ENCODE data around the gene CFAP20DC.
"Not testable (repeated sequence)": the region's sequence is repeated elsewhere in the genome, so short reads cannot be mapped to it uniquely, and the experiment has no call there.

Gene CFAP20DC

GRCh38 chr3:59069838-59070237, 20.0 kb upstream of the CFAP20DC start:
- H3K27me3 ChIP-seq (ENCODE audit: low read depth, low read length): no peaks in the 10 kb centered on the region
- no peak overlapping the region for H3K27ac ChIP-seq (ENCODE audit: low read length)
- no peaks in the 10 kb centered on the region for H3K36me3 ChIP-seq (ENCODE audit: control insufficient read depth in 1 of 2, insufficient read depth in 2 of 2, low read length in 2 of 2)
- no peak overlapping the region for H3K4me3 ChIP-seq (ENCODE audit: low read depth in 1 of 2, low read length in 2 of 2)
- no peaks in the 10 kb centered on the region for H3K4me1 ChIP-seq (ENCODE audit: control insufficient read depth in 1 of 2, insufficient read depth in 2 of 2, low read length in 2 of 2)
- H3K9me3 ChIP-seq (ENCODE audit: control insufficient read depth in 1 of 2, low read length in 2 of 2): no peaks in the 10 kb centered on the region

DNA sequence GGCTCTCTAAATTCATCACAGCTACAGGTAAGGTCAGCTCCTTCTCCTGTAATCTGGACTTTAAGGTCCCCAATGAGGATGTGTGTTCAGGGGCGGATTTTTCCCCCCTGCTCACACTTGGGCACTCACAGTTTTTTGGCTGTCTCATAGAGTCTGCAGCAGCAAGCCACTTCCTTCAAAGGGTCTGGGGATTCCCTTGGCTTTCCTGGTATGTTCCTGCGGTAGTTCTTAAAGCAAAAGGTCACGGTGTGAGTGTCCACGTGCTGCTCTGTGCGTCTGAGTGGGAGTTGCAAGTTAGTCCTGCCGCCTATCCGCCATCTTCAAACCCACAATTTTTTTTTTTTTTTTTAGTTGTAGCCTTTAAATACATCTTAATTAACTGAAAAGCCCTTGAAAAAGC, 15.4 kb upstream of the CFAP20DC start:
- no peaks in the 10 kb centered on the region for H3K36me3 ChIP-seq (ENCODE audit: control insufficient read depth in 1 of 2, insufficient read depth in 2 of 2, low read length in 2 of 2)
- H3K4me1 ChIP-seq (ENCODE audit: control insufficient read depth in 1 of 2, insufficient read depth in 2 of 2, low read length in 2 of 2): no peaks in the 10 kb centered on the region
- no peaks in the 10 kb centered on the region for H3K27me3 ChIP-seq (ENCODE audit: low read depth, low read length)
- peaks cover 0 to 2% of the 10 kb centered on the region in 2 donors for H3K9me3 ChIP-seq (ENCODE audit: control insufficient read depth in 1 of 2, low read length in 2 of 2)
- H3K4me3 ChIP-seq (ENCODE audit: low read depth in 1 of 2, low read length in 2 of 2): no peak overlapping the region
- H3K27ac ChIP-seq (ENCODE audit: low read length): no peak overlapping the region

GRCh38 chr3:59064728-59065127, 14.9 kb upstream of the CFAP20DC start:
- no peaks in the 10 kb centered on the region for H3K27me3 ChIP-seq (ENCODE audit: low read depth, low read length)
- H3K4me1 ChIP-seq (ENCODE audit: control insufficient read depth in 1 of 2, insufficient read depth in 2 of 2, low read length in 2 of 2): no peaks in the 10 kb centered on the region
- H3K4me3 ChIP-seq (ENCODE audit: low read depth in 1 of 2, low read length in 2 of 2): no peak overlapping the region
- peaks cover 0 to 2% of the 10 kb centered on the region in 2 donors for H3K9me3 ChIP-seq (ENCODE audit: control insufficient read depth in 1 of 2, low read length in 2 of 2)
- no peak overlapping the region for H3K27ac ChIP-seq (ENCODE audit: low read length)
- no peaks in the 10 kb centered on the region for H3K36me3 ChIP-seq (ENCODE audit: control insufficient read depth in 1 of 2, insufficient read depth in 2 of 2, low read length in 2 of 2)

DNA sequence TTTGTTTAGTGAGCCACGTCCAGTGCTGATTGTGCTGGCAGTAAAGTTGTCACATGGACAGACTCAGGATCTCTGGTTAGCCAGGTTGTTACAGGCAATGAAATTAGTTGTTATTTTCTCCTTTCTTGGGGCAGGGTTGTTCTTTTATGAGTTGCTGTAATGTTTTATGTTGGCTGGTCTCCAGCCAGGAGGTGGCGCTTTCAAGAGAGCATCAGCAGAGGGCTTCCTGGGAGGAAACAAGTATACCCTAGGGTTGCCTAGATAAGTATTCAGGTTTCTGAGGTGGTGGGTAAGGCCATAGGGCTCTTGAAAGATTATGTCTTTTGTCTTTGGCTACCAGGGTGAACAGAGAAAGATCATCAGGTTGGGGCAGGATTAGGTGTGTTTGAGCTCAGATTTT, 14.5 kb upstream of the CFAP20DC start:
- no peaks in the 10 kb centered on the region for H3K4me1 ChIP-seq (ENCODE audit: control insufficient read depth in 1 of 2, insufficient read depth in 2 of 2, low read length in 2 of 2)
- no peaks in the 10 kb centered on the region for H3K27me3 ChIP-seq (ENCODE audit: low read depth, low read length)
- H3K4me3 ChIP-seq (ENCODE audit: low read depth in 1 of 2, low read length in 2 of 2): no peak overlapping the region
- no peaks in the 10 kb centered on the region for H3K36me3 ChIP-seq (ENCODE audit: control insufficient read depth in 1 of 2, insufficient read depth in 2 of 2, low read length in 2 of 2)
- no peak overlapping the region for H3K27ac ChIP-seq (ENCODE audit: low read length)
- H3K9me3 ChIP-seq (ENCODE audit: control insufficient read depth in 1 of 2, low read length in 2 of 2): peaks cover 0 to 2% of the 10 kb centered on the region in 2 donors

- Histone ChIP-seq H3K4me3 (ENCODE audit: low read depth in 1 of 2, low read length in 2 of 2) (no peak overlapping the region), H3K4me1 (ENCODE audit: control insufficient read depth in 1 of 2, insufficient read depth in 2 of 2, low read length in 2 of 2) (no peaks in the 10 kb centered on the region), H3K9me3 (ENCODE audit: control insufficient read depth in 1 of 2, low read length in 2 of 2) (no peaks in the 10 kb centered on the region), H3K36me3 (ENCODE audit: control insufficient read depth in 1 of 2, insufficient read depth in 2 of 2, low read length in 2 of 2) (no peaks in the 10 kb centered on the region), H3K27me3 (ENCODE audit: low read depth, low read length) (no peaks in the 10 kb centered on the region), H3K27ac (ENCODE audit: low read length) (no peak overlapping the region)
Measured at GRCh38 chr3:59056706-59057105, 6.9 kb upstream of the CFAP20DC start.

DNA sequence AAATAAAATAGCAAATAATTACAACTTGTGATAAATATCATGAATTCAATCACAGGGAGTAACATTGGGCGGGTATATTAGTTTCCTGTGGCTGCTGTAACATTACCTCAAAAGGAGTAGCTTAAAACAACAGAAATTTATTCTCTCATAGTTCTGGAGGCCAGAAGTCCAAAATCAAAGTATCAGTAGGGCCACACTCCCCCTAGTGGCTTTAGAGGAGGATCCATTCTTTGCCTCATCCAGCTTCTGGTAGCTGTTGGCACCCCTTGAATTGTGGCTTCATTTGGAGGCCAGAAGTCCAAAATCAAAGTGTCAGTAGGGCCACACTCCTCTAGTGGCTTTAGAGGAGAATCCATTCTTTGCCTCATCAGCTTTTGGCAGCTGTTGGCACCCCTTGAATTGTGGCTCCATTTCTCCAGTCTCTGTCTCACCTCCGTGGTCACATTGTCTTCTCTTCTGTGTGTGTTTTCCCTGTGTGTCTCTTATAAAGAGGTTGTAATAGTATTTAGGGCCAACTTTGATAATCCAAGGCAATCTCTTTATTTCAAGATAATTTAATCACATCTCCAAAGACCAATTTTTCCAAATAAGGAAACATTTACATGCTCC, 3.1 kb upstream of the CFAP20DC start:
- no peak overlapping the region for H3K27ac ChIP-seq (ENCODE audit: low read length)

DNA sequence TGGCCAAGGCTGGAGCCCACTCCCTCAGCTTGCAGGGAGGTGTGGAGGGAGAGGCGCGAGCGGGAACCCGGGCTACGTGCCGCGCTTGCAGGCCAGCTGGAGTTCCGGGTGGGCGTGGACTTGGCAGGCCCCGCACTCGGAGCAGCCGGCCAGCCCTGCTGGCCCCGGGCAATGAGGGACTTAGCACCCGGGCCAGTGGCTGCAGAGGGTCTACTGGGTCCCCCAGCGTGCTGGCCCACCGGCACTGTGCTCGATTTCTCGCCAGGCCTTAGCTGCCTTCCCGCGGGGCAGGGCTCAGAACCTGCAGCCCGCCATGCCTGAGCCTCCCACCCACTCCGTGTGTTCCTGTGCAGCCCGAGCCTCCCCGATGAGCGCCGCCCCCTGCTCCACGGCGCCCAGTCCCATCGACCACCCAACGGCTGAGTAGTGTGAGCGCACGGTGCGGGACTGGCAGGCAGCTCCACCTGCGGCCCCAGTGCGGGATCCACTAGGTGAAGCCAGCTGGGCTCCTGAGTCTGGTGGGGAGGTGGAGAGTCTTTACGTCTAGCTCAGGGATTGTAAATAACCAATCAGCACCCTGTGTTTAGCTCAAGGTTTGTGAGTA, 1.1 kb upstream of the CFAP20DC start:
- not testable (repeated sequence) for H3K36me3 ChIP-seq (ENCODE audit: control insufficient read depth in 1 of 2, insufficient read depth in 2 of 2, low read length in 2 of 2); H3K4me1 ChIP-seq (ENCODE audit: control insufficient read depth in 1 of 2, insufficient read depth in 2 of 2, low read length in 2 of 2); H3K27ac ChIP-seq (ENCODE audit: low read length); H3K27me3 ChIP-seq (ENCODE audit: low read depth, low read length); H3K4me3 ChIP-seq (ENCODE audit: low read depth in 1 of 2, low read length in 2 of 2); H3K9me3 ChIP-seq (ENCODE audit: control insufficient read depth in 1 of 2, low read length in 2 of 2)

More for the DNA sequence above, 3.1 kb upstream of the CFAP20DC start:
- no peaks in the 10 kb centered on the region for H3K9me3 ChIP-seq (ENCODE audit: control insufficient read depth in 1 of 2, low read length in 2 of 2)
- H3K4me1 ChIP-seq (ENCODE audit: control insufficient read depth in 1 of 2, insufficient read depth in 2 of 2, low read length in 2 of 2): peaks cover 0 to 6% of the 10 kb centered on the region in 2 donors
- H3K4me3 ChIP-seq (ENCODE audit: low read depth in 1 of 2, low read length in 2 of 2): no peak overlapping the region
- H3K27me3 ChIP-seq (ENCODE audit: low read depth, low read length): no peaks in the 10 kb centered on the region
- no peaks in the 10 kb centered on the region for H3K36me3 ChIP-seq (ENCODE audit: control insufficient read depth in 1 of 2, insufficient read depth in 2 of 2, low read length in 2 of 2)

DNA sequence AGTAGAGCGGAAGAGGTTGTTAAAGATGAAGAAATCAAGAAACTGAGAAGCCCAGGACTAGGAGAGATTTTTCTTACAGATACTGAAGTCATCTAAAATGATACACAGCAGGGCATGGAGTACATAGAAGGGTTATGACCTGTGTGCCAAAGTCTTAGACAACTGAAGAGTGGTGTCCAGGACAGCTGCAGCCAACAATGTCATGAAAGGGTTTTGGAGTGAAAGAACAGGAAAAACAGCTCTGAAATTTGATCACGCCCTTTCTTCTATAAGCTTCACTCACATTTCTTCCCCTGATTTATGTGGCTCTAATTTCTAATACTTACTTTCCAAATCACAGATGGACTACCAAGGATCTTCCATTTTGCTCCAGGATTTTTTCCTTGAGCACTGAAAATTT, 3.0 kb downstream of the CFAP20DC start:
- Histone ChIP-seq H3K27ac (ENCODE audit: low read length) (no peak overlapping the region), H3K4me3 (ENCODE audit: low read depth in 1 of 2, low read length in 2 of 2) (no peak overlapping the region), H3K36me3 (ENCODE audit: control insufficient read depth in 1 of 2, insufficient read depth in 2 of 2, low read length in 2 of 2) (no peaks in the 10 kb centered on the region), H3K4me1 (ENCODE audit: control insufficient read depth in 1 of 2, insufficient read depth in 2 of 2, low read length in 2 of 2) (peaks cover 0 to 6% of the 10 kb centered on the region in 2 donors), H3K9me3 (ENCODE audit: control insufficient read depth in 1 of 2, low read length in 2 of 2) (no peaks in the 10 kb centered on the region), H3K27me3 (ENCODE audit: low read depth, low read length) (no peaks in the 10 kb centered on the region)

GRCh38 chr3:59043391-59043790, 6.4 kb downstream of the CFAP20DC start:
- Histone ChIP-seq H3K9me3 (ENCODE audit: control insufficient read depth in 1 of 2, low read length in 2 of 2) (no peaks in the 10 kb centered on the region), H3K27me3 (ENCODE audit: low read depth, low read length) (no peaks in the 10 kb centered on the region), H3K4me3 (ENCODE audit: low read depth in 1 of 2, low read length in 2 of 2) (no peak overlapping the region), H3K27ac (ENCODE audit: low read length) (no peak overlapping the region), H3K36me3 (ENCODE audit: control insufficient read depth in 1 of 2, insufficient read depth in 2 of 2, low read length in 2 of 2) (no peaks in the 10 kb centered on the region), H3K4me1 (ENCODE audit: control insufficient read depth in 1 of 2, insufficient read depth in 2 of 2, low read length in 2 of 2) (no peaks in the 10 kb centered on the region)

DNA sequence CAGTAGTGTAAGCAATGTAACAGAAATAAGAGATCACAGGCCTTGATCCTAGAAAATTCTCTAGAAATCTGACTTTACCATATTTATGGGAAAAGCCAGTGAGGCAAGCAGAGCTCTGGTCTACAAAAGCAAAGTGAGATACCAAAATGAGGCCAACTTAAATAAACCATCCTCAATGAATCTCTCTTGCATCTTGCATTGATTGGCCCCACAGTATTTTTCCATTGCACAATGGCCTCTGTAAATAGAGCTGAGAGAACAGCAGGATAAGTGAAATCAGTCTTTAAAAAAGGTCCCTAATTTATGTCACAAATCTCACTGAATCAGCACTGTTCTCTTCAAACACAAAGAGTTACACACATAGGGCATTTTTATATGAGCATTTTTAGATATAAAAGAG, 8.9 kb downstream of the CFAP20DC start:
- no peak overlapping the region for H3K4me3 ChIP-seq (ENCODE audit: low read depth in 1 of 2, low read length in 2 of 2)
- H3K27ac ChIP-seq (ENCODE audit: low read length): no peak overlapping the region
- H3K36me3 ChIP-seq (ENCODE audit: control insufficient read depth in 1 of 2, insufficient read depth in 2 of 2, low read length in 2 of 2): no peaks in the 10 kb centered on the region
- no peaks in the 10 kb centered on the region for H3K27me3 ChIP-seq (ENCODE audit: low read depth, low read length)
- H3K9me3 ChIP-seq (ENCODE audit: control insufficient read depth in 1 of 2, low read length in 2 of 2): no peaks in the 10 kb centered on the region
- H3K4me1 ChIP-seq (ENCODE audit: control insufficient read depth in 1 of 2, insufficient read depth in 2 of 2, low read length in 2 of 2): no peaks in the 10 kb centered on the region

GRCh38 chr3:59027607-59028006, 22.2 kb downstream of the CFAP20DC start:
- H3K27ac ChIP-seq (ENCODE audit: low read length): no peak overlapping the region
- no peaks in the 10 kb centered on the region for H3K36me3 ChIP-seq (ENCODE audit: control insufficient read depth in 1 of 2, insufficient read depth in 2 of 2, low read length in 2 of 2)
- no peaks in the 10 kb centered on the region for H3K4me1 ChIP-seq (ENCODE audit: control insufficient read depth in 1 of 2, insufficient read depth in 2 of 2, low read length in 2 of 2)
- H3K9me3 ChIP-seq (ENCODE audit: control insufficient read depth in 1 of 2, low read length in 2 of 2): no peaks in the 10 kb centered on the region
- no peak overlapping the region for H3K4me3 ChIP-seq (ENCODE audit: low read depth in 1 of 2, low read length in 2 of 2)
- H3K27me3 ChIP-seq (ENCODE audit: low read depth, low read length): no peaks in the 10 kb centered on the region

DNA sequence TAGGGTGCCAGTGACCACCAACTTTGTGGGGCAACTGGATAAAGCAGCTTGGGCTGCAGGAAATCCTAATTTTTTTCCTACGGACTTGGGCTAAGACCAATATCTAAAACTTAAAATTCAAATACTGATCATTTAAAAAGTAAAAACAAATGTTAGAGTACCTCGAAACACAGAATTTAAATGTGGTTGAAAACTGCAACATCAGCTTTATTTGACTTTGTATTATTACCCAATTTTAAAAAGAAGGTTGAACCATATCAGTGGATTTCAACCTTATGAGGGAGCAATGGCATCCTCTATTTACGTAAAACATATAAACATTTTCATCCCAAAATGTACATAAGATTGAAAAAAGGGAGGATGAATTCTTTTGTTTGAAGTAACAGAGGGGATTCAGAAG, 26.2 kb downstream of the CFAP20DC start:
- H3K27ac ChIP-seq (ENCODE audit: low read length): no peak overlapping the region

More for the DNA sequence above, 26.2 kb downstream of the CFAP20DC start:
- no peaks in the 10 kb centered on the region for H3K27me3 ChIP-seq (ENCODE audit: low read depth, low read length)
- H3K36me3 ChIP-seq (ENCODE audit: control insufficient read depth in 1 of 2, insufficient read depth in 2 of 2, low read length in 2 of 2): no peaks in the 10 kb centered on the region
- no peak overlapping the region for H3K4me3 ChIP-seq (ENCODE audit: low read depth in 1 of 2, low read length in 2 of 2)
- no peaks in the 10 kb centered on the region for H3K9me3 ChIP-seq (ENCODE audit: control insufficient read depth in 1 of 2, low read length in 2 of 2)
- H3K4me1 ChIP-seq (ENCODE audit: control insufficient read depth in 1 of 2, insufficient read depth in 2 of 2, low read length in 2 of 2): no peaks in the 10 kb centered on the region

Measured in muscle layer of duodenum (tissue), 2 donors.